K562 (cell line): Measurements from ENCODE around the gene EXT2. TPM values are rescaled to one million over a fixed set of nuclear protein-coding genes. Genes with fewer than 3 reads are reported as not detected.

Experiments
- ATAC-seq: fragments of 200-7000 bp; cut with Tn5 transposase; 3 replicates; pipeline ENCODE4 v1.9.1; 2020; ENCODE audit warnings: moderate library complexity
- BruUV-seq: library from RNA; stranded (reverse); fragments of 400-500 nt; replicated peaks from 2 replicates; lab custom pipeline; 2021; lab: Mats Ljungman, UMichigan
- CTCF ChIA-PET: fragments of 300-600 bp; formaldehyde crosslinking; extraction: SDS; loops from one replicate; lab custom pipeline; 2021; ENCODE audit warnings: low intra/inter-chr PET ratio; lab: Yijun Ruan, JAX
- POLR2A ChIA-PET: fragments of 300-600, 350-650 bp; sonication (Branson Sonifier 250); formaldehyde crosslinking; extraction: SDS; loops from one replicate; lab custom pipeline; 2021; ENCODE audit warnings: antibody characterized with exemption, inconsistent platforms; lab: Yijun Ruan, JAX
- DNase-seq, 4 experiments: peaks; one replicate each; pipeline versions ENCODE4 v3.0.0 to v3.0.0-alpha.2; 2011 to 2018; ENCODE audit warnings: low spot score in 3 of 4, mixed read lengths in 3 of 4; ENCODE audit errors: extremely low read depth in 1 of 4
- FAIRE-seq: peaks from 2 replicates; lab custom pipeline; 2011; peaks lifted over from hg19 to GRCh38; lab: Jason Lieb, UNC
- H2AFZ ChIP-seq: 2 replicates; pipeline ENCODE4 v1.6.0; 2011; ENCODE audit warnings: low read depth, low read length, control low read depth, inconsistent platforms
- H3K27ac ChIP-seq: fragments of 200-600 bp; 3 replicates; pipeline ENCODE4 v1.8.0; 2011; ENCODE audit warnings: low read depth, mild to moderate bottlenecking, control low read depth, inconsistent platforms, low read length, moderate library complexity, mixed read lengths; ENCODE audit errors: extremely low read depth
- H3K27me3 ChIP-seq, 2 experiments: fragments of 300-600 bp in 1 of 2; 2 replicates in 1 of 2; 3 replicates in 1 of 2; pipeline versions ENCODE4 v1.6.0 to v1.8.0; 2011; ENCODE audit warnings: inconsistent platforms in 2 of 2, low read length in 2 of 2, mild to moderate bottlenecking in 1 of 2, mixed read lengths in 1 of 2, moderate library complexity in 1 of 2; ENCODE audit not compliant: control insufficient read depth in 2 of 2, insufficient read depth in 2 of 2
- H3K36me3 ChIP-seq: fragments of 300-600 bp; 3 replicates; pipeline ENCODE4 v1.8.0; 2011; ENCODE audit warnings: mild to moderate bottlenecking, low read length, inconsistent platforms; ENCODE audit not compliant: control insufficient read depth, insufficient read depth
- H3K4me1 ChIP-seq, 2 experiments: fragments of 200-600 bp in 1 of 2; replicated peaks in 1 of 2; 2 replicates in 1 of 2; 3 replicates in 1 of 2; pipeline versions ENCODE4 v1.5.1 to v1.8.0; 2011; ENCODE audit warnings: inconsistent platforms in 2 of 2, low read length in 2 of 2, mild to moderate bottlenecking in 1 of 2, mixed read lengths in 1 of 2, moderate library complexity in 1 of 2; ENCODE audit not compliant: control insufficient read depth in 2 of 2, insufficient read depth in 2 of 2
- H3K4me2 ChIP-seq: 2 replicates; pipeline ENCODE4 v1.6.1; 2011; ENCODE audit warnings: low read length, control low read depth, inconsistent platforms, mixed read lengths; ENCODE audit not compliant: insufficient read depth
- H3K4me3 ChIP-seq: fragments of 200-600 bp; sonication (generic), shearing (Covaris generic); 2 replicates; pipeline ENCODE4 v1.5.1; 2016; ENCODE audit warnings: control low read depth, inconsistent platforms
- H3K79me2 ChIP-seq: fragments of 200-600 bp; 3 replicates; pipeline ENCODE4 v1.8.0; 2011; ENCODE audit warnings: low read length, inconsistent platforms; ENCODE audit not compliant: control insufficient read depth, insufficient read depth
- H3K9ac ChIP-seq, 2 experiments: 2 replicates each; pipeline versions ENCODE4 v1.6.0 to v1.6.1; 2011; ENCODE audit warnings: low read depth in 2 of 2, low read length in 2 of 2, control low read depth in 1 of 2, inconsistent platforms in 1 of 2, mild to moderate bottlenecking in 1 of 2, mixed read lengths in 1 of 2; ENCODE audit not compliant: insufficient read depth in 1 of 2
- H3K9me1 ChIP-seq: one replicate; pipeline ENCODE4 v1.6.0; 2011; ENCODE audit warnings: inconsistent platforms, mild to moderate bottlenecking, low read length, moderate library complexity; ENCODE audit not compliant: control insufficient read depth, insufficient read depth
- H3K9me3 ChIP-seq: replicated peaks from 2 replicates; pipeline ENCODE4 v1.5.1; 2011; ENCODE audit warnings: low read depth, low read length, inconsistent platforms; ENCODE audit not compliant: control insufficient read depth, insufficient read depth
- H4K20me1 ChIP-seq: replicated peaks from 2 replicates; pipeline ENCODE4 v1.6.1; 2011; ENCODE audit warnings: low read length, inconsistent platforms, mixed read lengths; ENCODE audit not compliant: control insufficient read depth, insufficient read depth
- CBX3 ChIP-seq, 2 experiments: IDR thresholded peaks; 1 replicate in 1 of 2; 2 replicates in 1 of 2; pipeline ENCODE4 v1.6.1; 2012; ENCODE audit warnings: inconsistent platforms in 2 of 2, low read length in 2 of 2, borderline replicate concordance in 1 of 2, control low read depth in 1 of 2
- JUND ChIP-seq, 2 experiments: IDR thresholded peaks; 2 replicates in 1 of 2; 3 replicates in 1 of 2; pipeline ENCODE4 v1.6.1; 2011; ENCODE audit warnings: borderline replicate concordance in 2 of 2, low read depth in 2 of 2, low read length in 2 of 2, improper control_type of control experiment in 1 of 2, missing biosample characterization in 1 of 2, missing genetic modification characterization in 1 of 2, missing genetic modification reagents in 1 of 2
- NCOA4 ChIP-seq: fragments of 450-650 bp; IDR thresholded peaks from 2 replicates; pipeline ENCODE4 v1.6.1; 2018; ENCODE audit warnings: mild to moderate bottlenecking; ENCODE audit not compliant: partially characterized antibody
- RCOR1 ChIP-seq, 2 experiments: IDR thresholded peaks; 2 replicates each; pipeline ENCODE4 v1.6.1; 2012; ENCODE audit warnings: low read depth in 2 of 2, low read length in 2 of 2, borderline replicate concordance in 1 of 2, improper control_type of control experiment in 1 of 2
- SMAD1 ChIP-seq: fragments of 150-350 bp; IDR thresholded peaks from 2 replicates; pipeline ENCODE4 v1.6.1; 2014; ENCODE audit warnings: low read length, low read depth; ENCODE audit not compliant: partially characterized antibody
- SRSF1 ChIP-seq: fragments of 200-400 bp; formaldehyde crosslinking; IDR thresholded peaks from 2 replicates; pipeline ENCODE4 v1.6.1; 2017; ENCODE audit warnings: mild to moderate bottlenecking, low read depth, low read length, moderate library complexity
- TAL1 ChIP-seq: fragments of 450-650 bp; IDR thresholded peaks from 2 replicates; pipeline ENCODE4 v1.6.1; 2016; ENCODE audit warnings: mild to moderate bottlenecking
- WGBS: fragments of 100-300 bp; shearing (Covaris generic); methylation state at CpG from one replicate; pipeline ENCODE4 v1.1.6; 2016; ENCODE audit warnings: low coverage, mixed read lengths; ENCODE audit not compliant: insufficient coverage; ENCODE audit errors: missing lambda C conversion rate; 5-methylcytosine and 5-hydroxymethylcytosine counted together
- in situ Hi-C: fragments of 300-500 bp; cut with MboI; formaldehyde crosslinking; loops from 4 replicates; pipeline ENCODE4 v1.15.0; 2018; ENCODE audit warnings: inconsistent platforms, mixed read lengths
- intact Hi-C: fragments of 100-400 bp; cut with micrococcal nuclease; formaldehyde crosslinking; loops from 2 replicates; pipeline ENCODE4 v1.14.2; 2022
- polyA plus RNA-seq, 8 experiments: library from polyadenylated mRNA; depleted of rRNA in 4 of 8; stranded (reverse) in 5 of 8; unstranded in 3 of 8; fragments of >200 nt; fragmentation: Nextera tagmentation in 2 of 8; fragmentation: Illumina TruSeq in 1 of 8; extraction: Ambion mirVana in 2 of 8; extraction: Trizol in 1 of 8; gene quantifications; 2 replicates each; pipeline versions ENCODE4 v1.2.1 to v1.2.3, GENCODE V29; 2011 to 2014; ENCODE audit warnings: inconsistent platforms in 1 of 8, missing spikeins in 1 of 8
- total RNA-seq, 7 experiments: library from RNA; depleted of rRNA in 6 of 7; stranded (reverse); fragments of >200 nt in 6 of 7; fragmentation: Illumina TruSeq in 2 of 7; extraction: Trizol in 2 of 7; gene quantifications; 2 replicates each; pipeline versions ENCODE4 v1.2.1 to v1.2.3, GENCODE V29; 2011 to 2021; ENCODE audit warnings: low replicate concordance in 1 of 7

Gene EXT2
- total and polyA plus RNA-seq, 9 of the 15 experiments (the other 6 are each of a cell fraction or from before 2014, with no cell fraction given) = 7.5 to 52.1 (median 38.1) TPM

DNA sequence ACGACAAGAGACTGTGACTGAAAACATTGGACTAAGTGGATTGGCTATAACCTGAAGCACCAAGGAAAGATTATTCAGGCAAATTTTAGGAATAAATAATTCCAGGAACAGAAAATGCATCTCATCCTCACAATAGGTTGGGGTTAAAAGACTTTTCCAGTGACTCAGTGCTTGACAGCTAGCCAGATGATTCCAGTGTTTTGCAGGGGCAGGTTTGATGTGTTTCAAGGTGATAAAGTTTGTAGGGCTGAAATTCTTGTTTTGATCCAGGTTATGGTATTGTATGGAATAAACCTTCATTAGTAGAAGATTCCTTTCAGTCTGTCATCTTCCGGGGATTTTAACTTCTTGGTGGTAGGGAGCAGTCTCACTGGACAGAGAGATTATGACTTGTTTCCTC, 2.3 kb downstream of the EXT2 start:
- ChIA-PET CTCF (no interaction called here), POLR2A (no interaction called here)
- Histone ChIP-seq H4K20me1 (peaks cover 6% of the 10 kb centered on the region; the same call in 1 of the 2 replicates), H3K4me2 (no peak overlapping the region), H3K27me3 (no peaks in the 10 kb centered on the region), H3K27ac (no peak overlapping the region), H3K9me1 (no peaks in the 10 kb centered on the region), H3K9ac (no peak overlapping the region), H3K4me3 (no peak overlapping the region), H3K9me3 (no peaks in the 10 kb centered on the region), H3K36me3 (peaks cover 2% of the 10 kb centered on the region; the same call in 1 of the 3 replicates), H2AFZ (no peak overlapping the region), H3K4me1 (peaks cover 11 to 18% of the 10 kb centered on the region in 2 experiments; a peak in 4 of 5 replicates), H3K79me2 (peaks cover 39% of the 10 kb centered on the region)
- no TSS peak for BruUV-seq
- no peak for FAIRE-seq
- TF ChIP-seq SMAD1 (no peak), CBX3 (IDR thresholded peaks at IDR 0.05; ENCODE audit: borderline replicate concordance in 1 of 2, low read length in 2 of 2) (no peak), RCOR1 (IDR thresholded peaks at IDR 0.05; ENCODE audit: borderline replicate concordance in 1 of 2, low read depth in 2 of 2, low read length in 2 of 2) (no peak), NCOA4 (no peak), JUND (IDR thresholded peaks at IDR 0.05; ENCODE audit: borderline replicate concordance, low read depth, low read length) (no peak), JUND (tag; IDR thresholded peaks at IDR 0.05; ENCODE audit: borderline replicate concordance, low read depth, low read length) (no peak), SRSF1 (no peak), TAL1 (no peak)
- in situ Hi-C loops (no loop called here), intact Hi-C loops (no loop called here)
- WGBS = 58% methylated on average over 2 of the region's 2 CpGs
- DNase-seq = no peak
- no peak for ATAC-seq
